Measurements from ENCODE around the gene ZDHHC20.

ZDHHC20 gene

GRCh38 chr13:21466527-21466926 lies 7.4 kb upstream of the ZDHHC20 start:
- TF ChIP-seq MYC (IDR thresholded peaks at IDR 0.05; ENCODE audit: low read depth, low read length) (no peak), POLR2A (IDR thresholded peaks at IDR 0.05; ENCODE audit: extremely low read depth, insufficient read length) (no peak)
- TF ChIP-seq, protein P1, sequence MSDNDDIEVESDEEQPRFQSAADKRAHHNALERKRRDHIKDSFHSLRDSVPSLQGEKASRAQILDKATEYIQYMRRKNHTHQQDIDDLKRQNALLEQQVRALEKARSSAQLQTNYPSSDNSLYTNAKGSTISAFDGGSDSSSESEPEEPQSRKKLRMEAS (IDR thresholded peaks at IDR 0.05; ENCODE audit: low read depth, low read length), result no peak
- TF ChIP-seq, protein P2, sequence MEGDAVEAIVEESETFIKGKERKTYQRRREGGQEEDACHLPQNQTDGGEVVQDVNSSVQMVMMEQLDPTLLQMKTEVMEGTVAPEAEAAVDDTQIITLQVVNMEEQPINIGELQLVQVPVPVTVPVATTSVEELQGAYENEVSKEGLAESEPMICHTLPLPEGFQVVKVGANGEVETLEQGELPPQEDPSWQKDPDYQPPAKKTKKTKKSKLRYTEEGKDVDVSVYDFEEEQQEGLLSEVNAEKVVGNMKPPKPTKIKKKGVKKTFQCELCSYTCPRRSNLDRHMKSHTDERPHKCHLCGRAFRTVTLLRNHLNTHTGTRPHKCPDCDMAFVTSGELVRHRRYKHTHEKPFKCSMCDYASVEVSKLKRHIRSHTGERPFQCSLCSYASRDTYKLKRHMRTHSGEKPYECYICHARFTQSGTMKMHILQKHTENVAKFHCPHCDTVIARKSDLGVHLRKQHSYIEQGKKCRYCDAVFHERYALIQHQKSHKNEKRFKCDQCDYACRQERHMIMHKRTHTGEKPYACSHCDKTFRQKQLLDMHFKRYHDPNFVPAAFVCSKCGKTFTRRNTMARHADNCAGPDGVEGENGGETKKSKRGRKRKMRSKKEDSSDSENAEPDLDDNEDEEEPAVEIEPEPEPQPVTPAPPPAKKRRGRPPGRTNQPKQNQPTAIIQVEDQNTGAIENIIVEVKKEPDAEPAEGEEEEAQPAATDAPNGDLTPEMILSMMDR (IDR thresholded peaks at IDR 0.05; ENCODE audit: low read depth, low read length), result no peak
- H3K4me3 ChIP-seq (ENCODE audit: low read depth, low read length), result no peak overlapping the region
- DNase-seq (ENCODE audit: low read depth), result no peak

- H3K4me3 ChIP-seq (ENCODE audit: low read depth, low read length), result no peak overlapping the region
- TF ChIP-seq, protein P1 (IDR thresholded peaks at IDR 0.05; ENCODE audit: low read depth, low read length), result no peak
- TF ChIP-seq POLR2A (IDR thresholded peaks at IDR 0.05; ENCODE audit: extremely low read depth, insufficient read length) (no peak), MYC (IDR thresholded peaks at IDR 0.05; ENCODE audit: low read depth, low read length) (no peak)
- TF ChIP-seq, protein P2 (IDR thresholded peaks at IDR 0.05; ENCODE audit: low read depth, low read length), result no peak
- DNase-seq (ENCODE audit: low read depth), result no peak
Observed at GRCh38 chr13:21465710-21466160, 6.6 kb upstream of the ZDHHC20 start.

DNA sequence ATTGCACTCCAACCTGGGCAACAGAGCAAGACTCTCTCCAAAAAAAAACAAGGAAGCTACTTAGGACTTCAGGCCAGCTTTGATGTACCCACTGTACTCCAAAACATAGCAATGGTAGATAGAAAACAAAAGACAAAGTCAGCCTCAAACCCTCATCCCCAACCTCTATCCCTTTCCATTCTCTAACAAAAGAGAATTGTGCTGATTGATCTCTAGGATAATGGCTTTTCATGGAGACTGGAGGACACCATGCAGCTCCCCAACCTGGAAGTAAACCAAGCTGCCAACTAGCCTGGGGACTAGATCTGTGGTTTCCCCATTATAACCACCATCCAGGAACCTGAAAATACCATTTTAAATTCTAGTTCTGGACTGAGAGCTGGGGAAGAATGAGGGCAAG lies 4.3 kb upstream of the ZDHHC20 start:
- H3K4me3 ChIP-seq (ENCODE audit: low read depth, low read length), result no peak overlapping the region
- TF ChIP-seq, protein P1 (IDR thresholded peaks at IDR 0.05; ENCODE audit: low read depth, low read length), result no peak
- TF ChIP-seq POLR2A (IDR thresholded peaks at IDR 0.05; ENCODE audit: extremely low read depth, insufficient read length), result no peak
- no peak for TF ChIP-seq MYC (IDR thresholded peaks at IDR 0.05; ENCODE audit: low read depth, low read length)
- TF ChIP-seq, protein P2 (IDR thresholded peaks at IDR 0.05; ENCODE audit: low read depth, low read length), result no peak
- no peak for DNase-seq (ENCODE audit: low read depth)

- no peak for DNase-seq (ENCODE audit: low read depth)
- TF ChIP-seq, protein P1 (IDR thresholded peaks at IDR 0.05; ENCODE audit: low read depth, low read length), result no peak
- TF ChIP-seq, protein P2 (IDR thresholded peaks at IDR 0.05; ENCODE audit: low read depth, low read length), result no peak
- TF ChIP-seq POLR2A (IDR thresholded peaks at IDR 0.05; ENCODE audit: extremely low read depth, insufficient read length) (no peak), MYC (IDR thresholded peaks at IDR 0.05; ENCODE audit: low read depth, low read length) (no peak)
- no peak overlapping the region for H3K4me3 ChIP-seq (ENCODE audit: low read depth, low read length)
Observed at GRCh38 chr13:21461131-21461530, 2.0 kb upstream of the ZDHHC20 start.

DNA sequence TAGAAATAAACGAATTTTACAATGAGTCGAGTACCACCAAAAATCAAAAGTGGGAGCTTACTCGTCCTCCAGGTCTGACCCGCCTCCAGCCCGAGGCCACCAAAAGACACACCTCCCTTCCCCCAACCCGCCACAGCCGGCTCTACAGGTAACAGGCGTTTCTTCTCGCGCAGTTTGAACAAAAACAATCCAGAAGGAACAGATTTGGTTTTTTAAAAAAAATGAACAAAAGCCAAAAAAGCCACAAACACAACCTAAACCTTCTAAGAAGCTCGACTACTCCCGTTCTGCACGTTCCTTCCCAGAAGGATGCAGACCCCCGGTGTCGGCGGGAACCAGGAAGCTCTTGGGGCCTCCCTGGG lies 671 bp downstream of the ZDHHC20 start:
- peak; percentile 58 for DNase-seq (ENCODE audit: low read depth)
- TF ChIP-seq, protein P1 (IDR thresholded peaks at IDR 0.05; ENCODE audit: low read depth, low read length), result no peak; the same call in 1 of the 2 replicates
- no peak for TF ChIP-seq POLR2A (IDR thresholded peaks at IDR 0.05; ENCODE audit: extremely low read depth, insufficient read length)
- TF ChIP-seq, protein P2 (IDR thresholded peaks at IDR 0.05; ENCODE audit: low read depth, low read length), result no peak

More for the DNA sequence above, 671 bp downstream of the ZDHHC20 start:
- H3K4me3 ChIP-seq (ENCODE audit: low read depth, low read length), result peak overlapping the region; percentile 96
